HepG2 (cell line): ENCODE data around the gene GFOD1. TPM values are rescaled to one million over a fixed set of nuclear protein-coding genes. Genes with fewer than 3 reads are reported as not detected.

Experiments used
- ATAC-seq: fragments of 200-7000 bp; cut with Tn5 transposase; 3 replicates; pipeline ENCODE4 v1.9.1; 2020; ENCODE audit warnings: mild to moderate bottlenecking, moderate library complexity
- BruUV-seq: library from RNA; stranded (reverse); fragments of 400-500 nt; replicated peaks from 2 replicates; lab custom pipeline; 2021; lab: Mats Ljungman, UMichigan
- CTCF ChIA-PET: fragments of 300-600 bp; formaldehyde crosslinking; extraction: SDS; loops from one replicate; lab custom pipeline; 2021; ENCODE audit warnings: low total read pairs, inconsistent platforms, low intra/inter-chr PET ratio; lab: Yijun Ruan, JAX
- POLR2A ChIA-PET: fragments of 350-600 bp; sonication (Branson Sonifier 250); formaldehyde crosslinking; loops from one replicate; lab custom pipeline; 2020; ENCODE audit warnings: antibody characterized with exemption, inconsistent platforms; lab: Yijun Ruan, JAX
- DNase-seq: peaks from one replicate; pipeline ENCODE4 v3.0.0-alpha.2; 2015; ENCODE audit warnings: low spot score
- FAIRE-seq: peaks from 3 replicates; lab custom pipeline; 2011; peaks lifted over from hg19 to GRCh38; lab: Jason Lieb, UNC
- H2AFZ ChIP-seq: one replicate; pipeline ENCODE4 v1.6.1; 2011; ENCODE audit warnings: low read length, inconsistent platforms
- H3K27ac ChIP-seq: fragments of 300-600 bp; 3 replicates; pipeline ENCODE4 v1.8.0; 2011; ENCODE audit warnings: mixed run types, mild to moderate bottlenecking, mixed read lengths, low read length, inconsistent platforms; ENCODE audit not compliant: insufficient read depth; ENCODE audit errors: extremely low read length
- H3K27me3 ChIP-seq, 2 experiments: fragments of 200-600 bp in 1 of 2; 2 replicates in 1 of 2; 3 replicates in 1 of 2; pipeline versions ENCODE4 v1.6.0 to v1.8.0; 2011; ENCODE audit warnings: low read length in 2 of 2, mild to moderate bottlenecking in 2 of 2, moderate library complexity in 2 of 2, inconsistent platforms in 1 of 2; ENCODE audit not compliant: insufficient read depth in 2 of 2, control insufficient read depth in 1 of 2
- H3K36me3 ChIP-seq, 2 experiments: fragments of 200-600 bp in 1 of 2; replicated peaks in 1 of 2; 2 replicates in 1 of 2; 3 replicates in 1 of 2; pipeline versions ENCODE4 v1.5.1 to v1.8.0; 2011; ENCODE audit warnings: low read length in 2 of 2, inconsistent platforms in 1 of 2; ENCODE audit not compliant: insufficient read depth in 2 of 2, control insufficient read depth in 1 of 2
- H3K4me1 ChIP-seq: 2 replicates; pipeline ENCODE4 v1.5.1; 2012; ENCODE audit warnings: low read length, inconsistent platforms; ENCODE audit not compliant: insufficient read depth
- H3K4me2 ChIP-seq: 2 replicates; pipeline ENCODE4 v1.6.0; 2011; ENCODE audit warnings: low read depth, low read length, inconsistent platforms
- H3K4me3 ChIP-seq, 3 experiments: fragments of 200-600 bp in 1 of 3; sonication (generic), shearing (Covaris generic) in 1 of 3; replicated peaks in 1 of 3; 2 replicates each; pipeline ENCODE4 v1.5.1; 2011 to 2016; ENCODE audit warnings: low read length in 3 of 3, inconsistent platforms in 2 of 3, low read depth in 2 of 3, mild to moderate bottlenecking in 2 of 3, control low read depth in 1 of 3, mixed read lengths in 1 of 3; ENCODE audit not compliant: insufficient read depth in 1 of 3
- H3K79me2 ChIP-seq: one replicate; pipeline ENCODE4 v1.6.1; 2011; ENCODE audit warnings: low read length, inconsistent platforms; ENCODE audit not compliant: insufficient read depth
- H3K9ac ChIP-seq: 2 replicates; pipeline ENCODE4 v1.6.0; 2011; ENCODE audit warnings: mild to moderate bottlenecking, low read depth, low read length, inconsistent platforms; ENCODE audit not compliant: insufficient read depth
- H3K9me3 ChIP-seq: 2 replicates; pipeline ENCODE4 v1.5.1; 2012; ENCODE audit warnings: mild to moderate bottlenecking, low read length
- H4K20me1 ChIP-seq: 2 replicates; pipeline ENCODE4 v1.6.0; 2011; ENCODE audit warnings: inconsistent platforms, mild to moderate bottlenecking, low read length, moderate library complexity; ENCODE audit not compliant: insufficient read depth
- ERF ChIP-seq: IDR thresholded peaks from 2 replicates; pipeline ENCODE4 v1.6.1; 2018; ENCODE audit warnings: missing biosample characterization, missing genetic modification reagents
- MED13 ChIP-seq: sonication (generic); formaldehyde crosslinking; IDR thresholded peaks from 2 replicates; pipeline ENCODE4 v1.5.0; 2020; ENCODE audit warnings: missing genetic modification reagents
- PITX1 ChIP-seq: sonication (generic); formaldehyde crosslinking; IDR thresholded peaks from 2 replicates; pipeline ENCODE4 v1.5.1; 2020; ENCODE audit warnings: mild to moderate bottlenecking, missing genetic modification reagents
- RBFOX2 ChIP-seq: fragments of 200-400 bp; formaldehyde crosslinking; IDR thresholded peaks from 2 replicates; pipeline ENCODE4 v1.6.1; 2017; ENCODE audit warnings: low read depth, mild to moderate bottlenecking, low read length
- SMARCC2 ChIP-seq: fragments of 450-650 bp; IDR thresholded peaks from 2 replicates; pipeline ENCODE4 v1.6.1; 2017; ENCODE audit warnings: antibody characterized with exemption, mild to moderate bottlenecking
- WGBS: methylation state at CpG from one replicate; pipeline ENCODE4 v1.1.6; 2017; ENCODE audit warnings: low lambda C conversion rate; 5-methylcytosine and 5-hydroxymethylcytosine counted together
- in situ Hi-C: cut with HindIII; loops from 2 replicates; pipeline ENCODE4 v1.10.0; 2017; ENCODE audit warnings: low pct_unique_long_range_greater_than_20kb; ENCODE audit not compliant: extremely low pct_ligation_motif_present
- intact Hi-C: fragments of 100-400 bp; cut with micrococcal nuclease; formaldehyde crosslinking; loops from one replicate; pipeline ENCODE4 v1.10.0; 2022; ENCODE audit not compliant: unreplicated experiment
- polyA plus RNA-seq, 8 experiments: library from polyadenylated mRNA; depleted of rRNA in 3 of 8; stranded (reverse) in 7 of 8; unstranded in 1 of 8; fragments of >200 nt; fragmentation: Illumina TruSeq in 4 of 8; extraction: Trizol in 4 of 8; gene quantifications; 2 replicates each; pipeline versions ENCODE4 v1.2.1 to v1.2.3, GENCODE V29; 2011 to 2016; ENCODE audit warnings: low read depth in 4 of 8, missing spikeins in 1 of 8, mixed read lengths in 1 of 8; ENCODE audit not compliant: insufficient read depth in 1 of 8
- total RNA-seq, 5 experiments: library from RNA; depleted of rRNA; stranded (reverse); fragments of >200 nt; fragmentation: Illumina TruSeq; extraction: Trizol; gene quantifications; 2 replicates each; pipeline ENCODE4 v1.2.3, GENCODE V29; 2016; ENCODE audit warnings: low read depth in 1 of 5
- TF ChIP-seq, protein P1 (sequence below): sonication (generic); formaldehyde crosslinking; IDR thresholded peaks from 2 replicates; pipeline ENCODE4 v1.4.0; 2020; ENCODE audit warnings: missing genetic modification reagents, borderline replicate concordance
- TF ChIP-seq, protein P2 (sequence below): sonication (generic); formaldehyde crosslinking; IDR thresholded peaks from 2 replicates; pipeline ENCODE4 v1.4.0; 2020; ENCODE audit warnings: mild to moderate bottlenecking, missing genetic modification reagents

Gene GFOD1
- total and polyA plus RNA-seq, 2 of the 13 experiments (the other 11 are each of a cell fraction or from before 2014, with no cell fraction given), result 1.9 to 6.4 TPM

DNA sequence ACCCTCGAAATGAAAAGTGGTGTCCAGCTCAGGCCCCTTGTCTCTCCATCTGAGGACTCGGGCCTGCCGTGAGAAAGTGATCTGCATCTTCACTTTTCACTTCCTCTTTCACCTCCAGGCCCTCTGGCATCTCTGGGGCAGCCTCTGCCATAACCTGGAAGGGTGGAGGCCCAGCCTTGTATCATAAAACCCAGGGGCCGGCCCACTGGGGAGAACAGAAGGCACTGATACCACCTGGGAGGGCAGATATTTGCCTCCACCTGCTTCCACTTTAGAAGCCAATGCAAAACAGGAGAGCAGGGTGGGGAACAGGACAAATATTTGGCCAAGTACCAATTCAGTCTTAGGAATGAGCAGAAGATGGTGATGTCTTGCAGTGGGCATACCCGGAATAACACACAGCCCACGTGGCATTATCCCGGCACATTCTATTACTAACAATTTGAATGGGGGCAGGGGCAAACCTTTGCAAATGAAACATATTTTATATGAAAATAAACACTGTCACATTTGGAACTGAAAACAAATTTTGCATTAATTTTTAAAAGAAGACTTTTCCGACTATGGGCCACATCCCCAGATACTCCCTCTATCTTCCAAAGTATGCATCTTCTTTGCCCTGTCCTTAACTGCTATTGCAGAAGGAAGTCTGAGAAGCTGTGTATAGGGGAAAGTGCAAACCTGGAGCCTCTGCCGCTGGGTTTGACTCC lies 89.9 kb downstream of the GFOD1 start:
- Histone ChIP-seq H4K20me1 (no peaks in the 10 kb centered on the region), H3K4me1 (peaks cover 20% of the 10 kb centered on the region), H3K27me3 (no peaks in the 10 kb centered on the region), H3K79me2 (no peaks in the 10 kb centered on the region), H2AFZ (no peak overlapping the region), H3K4me3 (no peak overlapping the region), H3K4me2 (no peak overlapping the region), H3K9me3 (no peaks in the 10 kb centered on the region), H3K27ac (no peak overlapping the region), H3K9ac (no peak overlapping the region), H3K36me3 (no peaks in the 10 kb centered on the region)
- no TSS peak for BruUV-seq
- intact Hi-C loops (no loop called here), in situ Hi-C loops (no loop called here)
- ChIA-PET POLR2A (interaction anchor here (1.5 kb wide), 1 partner anchor 69 kb away, joined by 3 read pairs; the partner anchor contains the start of gene TBC1D7), CTCF (no interaction called here)
- no peak for ATAC-seq
- WGBS, result 84% methylated on average over 9 of the region's 9 CpGs
- DNase-seq, result no peak
- TF ChIP-seq RBFOX2 (no peak), ERF (CRISPR knock-in tag) (no peak), MED13 (CRISPR knock-in tag) (no peak), SMARCC2 (no peak), PITX1 (CRISPR knock-in tag) (no peak)
- TF ChIP-seq, protein P1, sequence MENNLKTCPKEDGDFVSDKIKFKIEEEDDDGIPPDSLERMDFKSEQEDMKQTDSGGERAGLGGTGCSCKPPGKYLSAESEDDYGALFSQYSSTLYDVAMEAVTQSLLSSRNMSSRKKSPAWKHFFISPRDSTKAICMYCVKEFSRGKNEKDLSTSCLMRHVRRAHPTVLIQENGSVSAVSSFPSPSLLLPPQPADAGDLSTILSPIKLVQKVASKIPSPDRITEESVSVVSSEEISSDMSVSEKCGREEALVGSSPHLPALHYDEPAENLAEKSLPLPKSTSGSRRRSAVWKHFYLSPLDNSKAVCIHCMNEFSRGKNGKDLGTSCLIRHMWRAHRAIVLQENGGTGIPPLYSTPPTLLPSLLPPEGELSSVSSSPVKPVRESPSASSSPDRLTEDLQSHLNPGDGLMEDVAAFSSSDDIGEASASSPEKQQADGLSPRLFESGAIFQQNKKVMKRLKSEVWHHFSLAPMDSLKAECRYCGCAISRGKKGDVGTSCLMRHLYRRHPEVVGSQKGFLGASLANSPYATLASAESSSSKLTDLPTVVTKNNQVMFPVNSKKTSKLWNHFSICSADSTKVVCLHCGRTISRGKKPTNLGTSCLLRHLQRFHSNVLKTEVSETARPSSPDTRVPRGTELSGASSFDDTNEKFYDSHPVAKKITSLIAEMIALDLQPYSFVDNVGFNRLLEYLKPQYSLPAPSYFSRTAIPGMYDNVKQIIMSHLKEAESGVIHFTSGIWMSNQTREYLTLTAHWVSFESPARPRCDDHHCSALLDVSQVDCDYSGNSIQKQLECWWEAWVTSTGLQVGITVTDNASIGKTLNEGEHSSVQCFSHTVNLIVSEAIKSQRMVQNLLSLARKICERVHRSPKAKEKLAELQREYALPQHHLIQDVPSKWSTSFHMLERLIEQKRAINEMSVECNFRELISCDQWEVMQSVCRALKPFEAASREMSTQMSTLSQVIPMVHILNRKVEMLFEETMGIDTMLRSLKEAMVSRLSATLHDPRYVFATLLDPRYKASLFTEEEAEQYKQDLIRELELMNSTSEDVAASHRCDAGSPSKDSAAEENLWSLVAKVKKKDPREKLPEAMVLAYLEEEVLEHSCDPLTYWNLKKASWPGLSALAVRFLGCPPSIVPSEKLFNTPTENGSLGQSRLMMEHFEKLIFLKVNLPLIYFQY (CRISPR knock-in tag), result no peak
- TF ChIP-seq, protein P2, sequence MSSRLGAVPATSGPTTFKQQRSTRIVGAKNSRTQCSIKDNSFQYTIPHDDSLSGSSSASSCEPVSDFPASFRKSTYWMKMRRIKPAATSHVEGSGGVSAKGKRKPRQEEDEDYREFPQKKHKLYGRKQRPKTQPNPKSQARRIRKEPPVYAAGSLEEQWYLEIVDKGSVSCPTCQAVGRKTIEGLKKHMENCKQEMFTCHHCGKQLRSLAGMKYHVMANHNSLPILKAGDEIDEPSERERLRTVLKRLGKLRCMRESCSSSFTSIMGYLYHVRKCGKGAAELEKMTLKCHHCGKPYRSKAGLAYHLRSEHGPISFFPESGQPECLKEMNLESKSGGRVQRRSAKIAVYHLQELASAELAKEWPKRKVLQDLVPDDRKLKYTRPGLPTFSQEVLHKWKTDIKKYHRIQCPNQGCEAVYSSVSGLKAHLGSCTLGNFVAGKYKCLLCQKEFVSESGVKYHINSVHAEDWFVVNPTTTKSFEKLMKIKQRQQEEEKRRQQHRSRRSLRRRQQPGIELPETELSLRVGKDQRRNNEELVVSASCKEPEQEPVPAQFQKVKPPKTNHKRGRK, result no peak
- FAIRE-seq, result no peak
